GM23338 (cell line): ENCODE data around the gene QRICH1. TPM values are rescaled to one million over a fixed set of nuclear protein-coding genes. Genes with fewer than 3 reads are reported as not detected.

Source experiments
- ATAC-seq: fragments of 200-7000 bp; cut with Tn5 transposase; 3 replicates; pipeline ENCODE4 v1.9.1; 2020
- DNase-seq: peaks from one replicate; pipeline ENCODE4 v3.0.0-alpha.2; 2015; ENCODE audit warnings: low spot score
- H2AFZ ChIP-seq: fragments of 200-600 bp; sonication (generic); 2 replicates; pipeline ENCODE4 v1.8.0; 2016; ENCODE audit warnings: antibody characterized with exemption, mild to moderate bottlenecking, moderate library complexity
- H3F3A ChIP-seq: fragments of 200-600 bp; sonication (generic); replicated peaks from 2 replicates; pipeline ENCODE4 v1.8.0; 2017; ENCODE audit warnings: antibody characterized with exemption, mixed run types, low read depth
- H3K27ac ChIP-seq: fragments of 200-600 bp; sonication (generic); 2 replicates; pipeline ENCODE4 v1.6.1; 2016; ENCODE audit warnings: low read depth
- H3K27me3 ChIP-seq: fragments of 200-600 bp; sonication (generic); 2 replicates; pipeline ENCODE4 v1.8.0; 2016; ENCODE audit warnings: mild to moderate bottlenecking, mixed run types, moderate library complexity; ENCODE audit not compliant: insufficient read depth
- H3K36me3 ChIP-seq: fragments of 200-600 bp; sonication (generic); 2 replicates; pipeline ENCODE4 v1.8.0; 2016; ENCODE audit warnings: mild to moderate bottlenecking; ENCODE audit not compliant: insufficient read depth
- H3K4me1 ChIP-seq: fragments of 200-600 bp; sonication (generic); 2 replicates; pipeline ENCODE4 v1.8.0; 2016; ENCODE audit warnings: mild to moderate bottlenecking, moderate library complexity; ENCODE audit not compliant: insufficient read depth
- H3K4me2 ChIP-seq: fragments of 200-600 bp; sonication (generic); 2 replicates; pipeline ENCODE4 v1.7.1; 2017; ENCODE audit warnings: mixed run types
- H3K4me3 ChIP-seq: fragments of 200-600 bp; sonication (generic); 2 replicates; pipeline ENCODE4 v1.6.1; 2016; ENCODE audit warnings: mixed run types
- H3K79me2 ChIP-seq: fragments of 200-600 bp; sonication (generic); replicated peaks from 2 replicates; pipeline ENCODE4 v1.8.0; 2017; ENCODE audit warnings: mild to moderate bottlenecking; ENCODE audit not compliant: insufficient read depth
- H3K9me2 ChIP-seq: fragments of 200-600 bp; sonication (generic); 2 replicates; pipeline ENCODE4 v1.8.0; 2017; ENCODE audit not compliant: insufficient read depth
- H4K20me1 ChIP-seq: fragments of 200-600 bp; sonication (generic); replicated peaks from 2 replicates; pipeline ENCODE4 v1.8.0; 2017; ENCODE audit warnings: mild to moderate bottlenecking; ENCODE audit not compliant: insufficient read depth
- H3K27ac Mint-ChIP-seq: 2 replicates; pipeline ENCODE4 v1.8.0; 2020; ENCODE audit warnings: inconsistent platforms, mild to moderate bottlenecking, moderate library complexity, mixed read lengths
- H3K27me3 Mint-ChIP-seq: 3 replicates; pipeline ENCODE4 v1.8.0; 2022; ENCODE audit warnings: low read depth, mild to moderate bottlenecking, moderate library complexity, mixed read lengths, inconsistent platforms; ENCODE audit not compliant: insufficient read depth, poor library complexity
- H3K36me3 Mint-ChIP-seq: 3 replicates; pipeline ENCODE4 v1.8.0; 2021; ENCODE audit warnings: low read depth, mild to moderate bottlenecking, inconsistent platforms, moderate library complexity, mixed read lengths
- H3K4me1 Mint-ChIP-seq: 3 replicates; pipeline ENCODE4 v1.8.0; 2020; ENCODE audit warnings: mild to moderate bottlenecking, inconsistent platforms, mixed read lengths
- H3K4me3 Mint-ChIP-seq: 3 replicates; pipeline ENCODE4 v1.8.0; 2021; ENCODE audit warnings: moderate library complexity, mild to moderate bottlenecking, inconsistent platforms, mixed read lengths
- H3K9me3 Mint-ChIP-seq: 3 replicates; pipeline ENCODE4 v1.8.0; 2020; ENCODE audit warnings: moderate library complexity, mild to moderate bottlenecking, inconsistent platforms, mixed read lengths
- CTCF ChIP-seq, 2 experiments: fragments of 200-600 bp in 1 of 2; sonication (generic) in 1 of 2; conservative IDR thresholded peaks; 2 replicates each; pipeline versions ENCODE4 v1.5.1 to v1.6.1; 2016 to 2017; ENCODE audit warnings: antibody characterized with exemption in 2 of 2, low read depth in 2 of 2, mild to moderate bottlenecking in 2 of 2, moderate library complexity in 1 of 2
- EZH2phosphoT487 ChIP-seq: fragments of 200-600 bp; sonication (generic); IDR thresholded peaks from one replicate; pipeline ENCODE4 v1.8.1; 2018; ENCODE audit warnings: antibody characterized with exemption; ENCODE audit not compliant: unreplicated experiment
- NANOG ChIP-seq: IDR thresholded peaks from 2 replicates; pipeline ENCODE4 v1.6.1; 2016; ENCODE audit warnings: antibody characterized with exemption, borderline replicate concordance
- POLR2AphosphoS5 ChIP-seq: IDR thresholded peaks from 2 replicates; pipeline ENCODE4 v1.6.1; 2016; ENCODE audit warnings: antibody characterized with exemption, low read depth
- ZNF114 ChIP-seq: fragments of 250-450 bp; sonication (Bioruptor Pico); IDR thresholded peaks from 2 replicates; pipeline ENCODE4 v1.5.0; 2020; ENCODE audit warnings: mild to moderate bottlenecking, moderate library complexity
- ZNF462 ChIP-seq: fragments of 250-450 bp; sonication (Bioruptor Pico); IDR thresholded peaks from 2 replicates; pipeline ENCODE4 v1.5.0; 2020; ENCODE audit warnings: mild to moderate bottlenecking, moderate library complexity
- polyA plus RNA-seq: library from polyadenylated mRNA; unstranded; fragments of >200 nt; fragmentation: Nextera tagmentation; extraction: Ambion mirVana; gene quantifications from 2 replicates; pipeline ENCODE4 v1.2.1, GENCODE V29; 2016
- total RNA-seq: library from RNA; depleted of rRNA; stranded (reverse); fragments of >200 nt; shearing (Covaris generic); gene quantifications from 2 replicates; pipeline ENCODE4 v1.2.3, GENCODE V29; 2014
- TF ChIP-seq, protein P1 (sequence below): IDR thresholded peaks from one replicate; pipeline ENCODE4 v1.6.1; 2018; ENCODE audit warnings: antibody characterized with exemption; ENCODE audit not compliant: unreplicated experiment

The QRICH1 gene
- total and polyA plus RNA-seq, 2 experiments from 2014 or later, result 66.9 to 149 TPM

DNA sequence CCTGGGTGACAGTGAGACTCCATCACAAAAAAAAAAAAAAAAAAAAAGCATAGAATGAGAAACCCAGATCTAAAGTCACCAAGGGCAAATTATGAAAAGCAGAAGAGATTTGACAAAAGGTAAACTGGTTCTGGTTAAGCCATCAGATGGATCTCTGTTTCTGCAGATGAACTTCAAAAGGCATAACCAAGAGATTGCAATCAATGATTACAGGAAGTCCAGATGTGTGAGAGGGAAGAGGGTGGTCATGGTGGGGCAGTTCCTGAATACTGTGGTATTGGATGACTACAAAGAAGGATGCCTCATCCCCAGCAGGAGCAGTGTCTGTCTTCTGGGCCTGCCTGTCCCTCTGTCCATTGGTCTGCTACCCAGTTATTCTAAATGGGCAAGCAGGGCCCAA is 100.0 kb downstream of the QRICH1 start (continued):
- no peak for TF ChIP-seq ZNF462 (CRISPR knock-in tag)
- TF ChIP-seq, protein P1, sequence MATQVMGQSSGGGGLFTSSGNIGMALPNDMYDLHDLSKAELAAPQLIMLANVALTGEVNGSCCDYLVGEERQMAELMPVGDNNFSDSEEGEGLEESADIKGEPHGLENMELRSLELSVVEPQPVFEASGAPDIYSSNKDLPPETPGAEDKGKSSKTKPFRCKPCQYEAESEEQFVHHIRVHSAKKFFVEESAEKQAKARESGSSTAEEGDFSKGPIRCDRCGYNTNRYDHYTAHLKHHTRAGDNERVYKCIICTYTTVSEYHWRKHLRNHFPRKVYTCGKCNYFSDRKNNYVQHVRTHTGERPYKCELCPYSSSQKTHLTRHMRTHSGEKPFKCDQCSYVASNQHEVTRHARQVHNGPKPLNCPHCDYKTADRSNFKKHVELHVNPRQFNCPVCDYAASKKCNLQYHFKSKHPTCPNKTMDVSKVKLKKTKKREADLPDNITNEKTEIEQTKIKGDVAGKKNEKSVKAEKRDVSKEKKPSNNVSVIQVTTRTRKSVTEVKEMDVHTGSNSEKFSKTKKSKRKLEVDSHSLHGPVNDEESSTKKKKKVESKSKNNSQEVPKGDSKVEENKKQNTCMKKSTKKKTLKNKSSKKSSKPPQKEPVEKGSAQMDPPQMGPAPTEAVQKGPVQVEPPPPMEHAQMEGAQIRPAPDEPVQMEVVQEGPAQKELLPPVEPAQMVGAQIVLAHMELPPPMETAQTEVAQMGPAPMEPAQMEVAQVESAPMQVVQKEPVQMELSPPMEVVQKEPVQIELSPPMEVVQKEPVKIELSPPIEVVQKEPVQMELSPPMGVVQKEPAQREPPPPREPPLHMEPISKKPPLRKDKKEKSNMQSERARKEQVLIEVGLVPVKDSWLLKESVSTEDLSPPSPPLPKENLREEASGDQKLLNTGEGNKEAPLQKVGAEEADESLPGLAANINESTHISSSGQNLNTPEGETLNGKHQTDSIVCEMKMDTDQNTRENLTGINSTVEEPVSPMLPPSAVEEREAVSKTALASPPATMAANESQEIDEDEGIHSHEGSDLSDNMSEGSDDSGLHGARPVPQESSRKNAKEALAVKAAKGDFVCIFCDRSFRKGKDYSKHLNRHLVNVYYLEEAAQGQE, result no peak
- no peak for TF ChIP-seq POLR2AphosphoS5
- TF ChIP-seq ZNF114 (CRISPR knock-in tag), result no peak

- H3K27ac Mint-ChIP-seq, result no peak overlapping the region
- H3K4me3 Mint-ChIP-seq, result peak overlapping the region; percentile 91
- peaks cover 19% of the 10 kb centered on the region for H3K4me1 Mint-ChIP-seq
- Histone ChIP-seq H3K27me3 (no peaks in the 10 kb centered on the region), H3K27ac (no peak overlapping the region), H3F3A (no peaks in the 10 kb centered on the region), H3K4me3 (peak overlapping the region; percentile 91; the same call in 1 of the 2 replicates), H3K4me2 (peak overlapping the region; percentile 97), H3K9me2 (no peaks in the 10 kb centered on the region), H3K79me2 (peaks cover 18% of the 10 kb centered on the region), H3K36me3 (no peaks in the 10 kb centered on the region), H2AFZ (no peak overlapping the region), H4K20me1 (peaks cover 2% of the 10 kb centered on the region; the same call in 1 of the 2 replicates), H3K4me1 (peaks cover 14% of the 10 kb centered on the region; the same call in 1 of the 2 replicates)
- no peaks in the 10 kb centered on the region for H3K9me3 Mint-ChIP-seq
- DNase-seq (no peak), ATAC-seq (no peak)
- TF ChIP-seq CTCF (conservative IDR thresholded peaks at IDR 0.05; ENCODE audit: low read depth in 2 of 2), result no peak
- TF ChIP-seq NANOG, result no peak
- TF ChIP-seq EZH2phosphoT487, result no peak
- H3K27me3 Mint-ChIP-seq, result peaks cover 21% of the 10 kb centered on the region
- H3K36me3 Mint-ChIP-seq, result peaks cover 27% of the 10 kb centered on the region
Observed at GRCh38 chr3:48991851-48992545, 101.9 kb downstream of the QRICH1 start.
